Neural progenitor cell (in vitro differentiated cells): ENCODE measurements around the gene WAC. TPM values are rescaled to one million over a fixed set of nuclear protein-coding genes. Genes with fewer than 3 reads are reported as not detected.
"Not testable (repeated sequence)": the region's sequence is repeated elsewhere in the genome, so short reads cannot be mapped to it uniquely, and the experiment has no call there.

ENCODE experiments used
- DNase-seq: peaks from one replicate; pipeline ENCODE4 v3.0.0-alpha.2; 2016; ENCODE audit warnings: low spot score
- H2AFZ ChIP-seq: fragments of 200-600 bp; sonication (generic); replicated peaks from 2 replicates; pipeline ENCODE4 v1.6.1; 2016; ENCODE audit warnings: antibody characterized with exemption
- H3F3A ChIP-seq: fragments of 200-600 bp; sonication (generic); 2 replicates; pipeline ENCODE4 v1.6.1; 2016; ENCODE audit warnings: antibody characterized with exemption, low read depth
- H3K27ac ChIP-seq: fragments of 200-600 bp; sonication (generic); 2 replicates; pipeline ENCODE4 v1.5.1; 2016; ENCODE audit warnings: mild to moderate bottlenecking
- H3K27me3 ChIP-seq: fragments of 200-600 bp; sonication (generic); 2 replicates; pipeline ENCODE4 v1.6.1; 2016; ENCODE audit warnings: mild to moderate bottlenecking, moderate library complexity
- H3K36me3 ChIP-seq: fragments of 200-600 bp; sonication (generic); 2 replicates; pipeline ENCODE4 v1.5.1; 2016
- H3K4me1 ChIP-seq: fragments of 200-600 bp; sonication (generic); 2 replicates; pipeline ENCODE4 v1.6.1; 2016; ENCODE audit warnings: mixed run types
- H3K4me2 ChIP-seq: fragments of 200-600 bp; sonication (generic); 2 replicates; pipeline ENCODE4 v1.6.1; 2016
- H3K4me3 ChIP-seq: fragments of 200-600 bp; sonication (generic); 2 replicates; pipeline ENCODE4 v1.5.1; 2016
- H3K79me2 ChIP-seq: fragments of 200-600 bp; sonication (generic); 2 replicates; pipeline ENCODE4 v1.6.1; 2016; ENCODE audit warnings: low read depth
- H3K9ac ChIP-seq: fragments of 200-600 bp; sonication (generic); 2 replicates; pipeline ENCODE4 v1.6.1; 2016
- H3K9me3 ChIP-seq: fragments of 200-600 bp; sonication (generic); 2 replicates; pipeline ENCODE4 v1.5.1; 2016; ENCODE audit warnings: low read depth
- H4K20me1 ChIP-seq: fragments of 200-600 bp; sonication (generic); 2 replicates; pipeline ENCODE4 v1.6.1; 2016; ENCODE audit warnings: low read depth
- H3K27ac Mint-ChIP-seq: 3 replicates; pipeline ENCODE4 v1.8.0; 2021; ENCODE audit warnings: mixed read lengths
- H3K27me3 Mint-ChIP-seq: 2 replicates; pipeline ENCODE4 v1.8.0; 2022; ENCODE audit warnings: low read depth, mild to moderate bottlenecking, inconsistent platforms, moderate library complexity, mixed read lengths; ENCODE audit not compliant: insufficient read depth
- H3K36me3 Mint-ChIP-seq: 3 replicates; pipeline ENCODE4 v1.8.0; 2021; ENCODE audit warnings: mixed read lengths
- H3K4me1 Mint-ChIP-seq: 3 replicates; pipeline ENCODE4 v1.8.0; 2021; ENCODE audit warnings: mixed read lengths
- H3K4me3 Mint-ChIP-seq: 3 replicates; pipeline ENCODE4 v1.8.0; 2021; ENCODE audit warnings: mild to moderate bottlenecking, moderate library complexity, mixed read lengths
- H3K9me3 Mint-ChIP-seq: 3 replicates; pipeline ENCODE4 v1.8.0; 2020; ENCODE audit warnings: mixed read lengths
- CTCF ChIP-seq: fragments of 200-600 bp; sonication (generic); IDR thresholded peaks from 2 replicates; pipeline ENCODE4 v1.5.1; 2017; ENCODE audit warnings: antibody characterized with exemption, mild to moderate bottlenecking
- EZH2 ChIP-seq: fragments of 200-600 bp; sonication (generic); IDR thresholded peaks from 2 replicates; pipeline ENCODE4 v1.6.1; 2017; ENCODE audit warnings: antibody characterized with exemption, mild to moderate bottlenecking, moderate library complexity
- EZH2phosphoT487 ChIP-seq: fragments of 200-600 bp; sonication (generic); IDR thresholded peaks from 2 replicates; pipeline ENCODE4 v1.6.1; 2017; ENCODE audit warnings: antibody characterized with exemption
- total RNA-seq: library from RNA; depleted of rRNA; stranded (reverse); fragments of >200 nt; gene quantifications from 2 replicates; pipeline ENCODE4 v1.2.3, GENCODE V29; 2015; ENCODE audit warnings: low replicate concordance

Gene WAC
- total RNA-seq, 1 donor from 2014 or later, result 174 TPM

DNA sequence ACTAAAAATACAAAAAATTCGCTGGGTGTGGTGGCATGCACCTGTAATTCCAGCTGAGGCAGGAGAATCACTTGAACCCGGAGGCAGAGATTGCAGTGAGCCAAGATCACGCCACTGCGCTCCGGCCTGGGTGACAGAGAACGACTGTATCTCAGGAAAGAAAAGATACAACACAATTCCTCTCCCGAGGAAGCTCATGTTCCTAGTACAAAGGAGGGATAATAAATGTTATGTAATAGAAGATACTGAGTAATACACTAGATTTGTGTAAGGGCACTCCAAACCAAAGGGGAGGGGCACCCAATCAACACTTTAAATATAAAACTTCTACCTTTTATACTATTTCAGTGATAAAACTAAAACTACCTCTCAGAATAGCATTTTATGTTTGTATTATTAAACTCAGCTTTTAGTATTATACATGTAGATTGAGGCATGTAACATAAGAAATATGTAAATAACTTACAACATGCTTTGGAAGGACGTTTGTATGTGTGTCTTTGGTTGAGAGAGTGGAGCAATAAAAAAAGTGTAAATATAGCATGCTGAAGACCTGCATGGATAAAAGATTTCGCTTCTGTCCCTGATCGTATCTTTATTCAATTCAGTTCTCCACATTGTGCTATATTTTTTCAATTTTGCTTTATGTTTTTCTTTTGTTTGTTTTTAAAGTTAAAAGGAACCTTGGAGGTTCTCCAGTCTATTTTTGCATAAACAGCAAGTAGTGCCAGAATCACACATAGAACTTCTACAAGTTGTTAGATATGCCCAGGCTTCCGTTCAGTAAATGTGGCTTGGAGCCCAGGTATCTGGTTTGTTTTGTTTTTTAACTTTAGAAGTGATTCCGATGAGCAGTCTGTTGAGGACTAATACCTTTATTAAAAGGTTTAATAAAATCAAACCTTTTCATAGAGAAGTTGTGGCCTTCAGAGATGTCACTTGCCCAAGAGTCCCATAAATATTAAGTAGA, 71.9 kb downstream of the WAC start:
- H3K4me1 ChIP-seq, result no peaks in the 10 kb centered on the region
- Mint-ChIP-seq H3K27me3 (no peaks in the 10 kb centered on the region), H3K4me3 (no peak overlapping the region), H3K4me1 (no peaks in the 10 kb centered on the region), H3K27ac (no peak overlapping the region), H3K9me3 (no peaks in the 10 kb centered on the region), H3K36me3 (peaks cover 21% of the 10 kb centered on the region)
- peaks cover 73% of the 10 kb centered on the region for H4K20me1 ChIP-seq
- H3K27me3 ChIP-seq, result no peaks in the 10 kb centered on the region
- no peak overlapping the region for H3K9ac ChIP-seq
- no peak overlapping the region for H3K4me3 ChIP-seq
- H3K36me3 ChIP-seq, result peaks cover 34% of the 10 kb centered on the region
- no peaks in the 10 kb centered on the region for H3F3A ChIP-seq
- TF ChIP-seq EZH2phosphoT487 (no peak), CTCF (no peak), EZH2 (no peak)
- H3K27ac ChIP-seq, result no peak overlapping the region
- H3K79me2 ChIP-seq, result peaks cover 98% of the 10 kb centered on the region
- no peak overlapping the region for H2AFZ ChIP-seq
- no peaks in the 10 kb centered on the region for H3K9me3 ChIP-seq
- no peak for DNase-seq
- no peak overlapping the region for H3K4me2 ChIP-seq

- no peak for DNase-seq
- no peaks in the 10 kb centered on the region for H3K4me1 ChIP-seq
- no peak overlapping the region for H2AFZ ChIP-seq
- no peak overlapping the region for H3K27ac ChIP-seq
- H3F3A ChIP-seq, result no peaks in the 10 kb centered on the region
- Mint-ChIP-seq H3K4me3 (no peak overlapping the region), H3K36me3 (peaks cover 29% of the 10 kb centered on the region), H3K27me3 (no peaks in the 10 kb centered on the region), H3K4me1 (no peaks in the 10 kb centered on the region), H3K27ac (no peak overlapping the region), H3K9me3 (no peaks in the 10 kb centered on the region)
- no peaks in the 10 kb centered on the region for H3K9me3 ChIP-seq
- H3K27me3 ChIP-seq, result no peaks in the 10 kb centered on the region
- peaks cover 97% of the 10 kb centered on the region for H3K79me2 ChIP-seq
- peaks cover 62% of the 10 kb centered on the region for H4K20me1 ChIP-seq
- H3K4me2 ChIP-seq, result no peak overlapping the region
- TF ChIP-seq EZH2phosphoT487, result no peak
- no peak for TF ChIP-seq CTCF
- TF ChIP-seq EZH2, result no peak
- peaks cover 43% of the 10 kb centered on the region for H3K36me3 ChIP-seq
- no peak overlapping the region for H3K9ac ChIP-seq
- H3K4me3 ChIP-seq, result no peak overlapping the region
Observed at GRCh38 chr10:28606568-28606967, 73.7 kb downstream of the WAC start.

GRCh38 chr10:28609636-28610035, 76.7 kb downstream of the WAC start:
- not testable (repeated sequence) for H3K4me1 ChIP-seq, H3K9ac ChIP-seq, H3K9me3 ChIP-seq, H3K27me3 Mint-ChIP-seq, DNase-seq, H3F3A ChIP-seq, H3K4me1 Mint-ChIP-seq, H3K27ac Mint-ChIP-seq, H3K27me3 ChIP-seq, H3K4me3 ChIP-seq, H3K4me3 Mint-ChIP-seq, H2AFZ ChIP-seq, H3K27ac ChIP-seq, H3K4me2 ChIP-seq, H3K9me3 Mint-ChIP-seq
- H3K36me3 ChIP-seq, result peaks cover 66% of the 10 kb centered on the region
- H3K36me3 Mint-ChIP-seq, result peaks cover 46% of the 10 kb centered on the region
- peaks cover 89% of the 10 kb centered on the region for H3K79me2 ChIP-seq
- peaks cover 53% of the 10 kb centered on the region for H4K20me1 ChIP-seq

- Histone ChIP-seq H3K36me3 (peaks cover 70% of the 10 kb centered on the region), H4K20me1 (peaks cover 29% of the 10 kb centered on the region), H3K9ac (no peak overlapping the region), H3K79me2 (peaks cover 66% of the 10 kb centered on the region), H3K4me2 (no peak overlapping the region), H3K4me1 (no peaks in the 10 kb centered on the region), H3K4me3 (no peak overlapping the region), H3K27me3 (no peaks in the 10 kb centered on the region), H2AFZ (no peak overlapping the region), H3K27ac (no peak overlapping the region), H3K9me3 (no peaks in the 10 kb centered on the region), H3F3A (peaks cover 11% of the 10 kb centered on the region)
- TF ChIP-seq EZH2, result no peak
- no peak for TF ChIP-seq CTCF
- TF ChIP-seq EZH2phosphoT487, result no peak
- no peaks in the 10 kb centered on the region for H3K9me3 Mint-ChIP-seq
- H3K4me1 Mint-ChIP-seq, result no peaks in the 10 kb centered on the region
- no peak overlapping the region for H3K4me3 Mint-ChIP-seq
- H3K36me3 Mint-ChIP-seq, result peaks cover 55% of the 10 kb centered on the region
- H3K27me3 Mint-ChIP-seq, result peaks cover 2% of the 10 kb centered on the region
- H3K27ac Mint-ChIP-seq, result no peak overlapping the region
- DNase-seq, result no peak
Observed at GRCh38 chr10:28612877-28613276, 80.0 kb downstream of the WAC start.
